Measurements from ENCODE around the gene ELP4. TPM values are rescaled to one million over a fixed set of nuclear protein-coding genes. Genes with fewer than 3 reads are reported as not detected.

ELP4 gene
- total RNA-seq, 1 experiment from 2014 or later: 15.2 TPM

DNA sequence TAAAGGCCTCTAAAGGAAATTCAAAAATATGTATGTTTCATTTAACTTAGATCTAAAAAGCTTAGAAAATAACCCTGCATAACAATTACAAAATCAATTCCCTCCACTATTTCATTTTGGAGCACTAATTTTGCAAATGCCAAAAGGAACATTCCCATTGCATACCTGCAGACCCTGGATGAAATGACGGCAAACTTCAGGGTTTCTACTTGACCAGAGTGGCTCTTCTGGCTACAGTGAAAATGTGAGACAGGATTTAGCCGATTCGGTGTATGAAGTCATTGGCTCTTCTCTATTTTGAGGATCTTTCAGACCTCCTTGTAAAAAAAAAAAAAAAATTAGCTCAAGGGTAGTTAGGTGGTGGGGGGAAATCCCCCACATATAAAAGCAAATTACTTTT lies 257.5 kb downstream of the ELP4 start:
- no peak overlapping the region for H3K14ac ChIP-seq (ENCODE audit: insufficient read depth, low read length)
- H2BK12ac ChIP-seq (ENCODE audit: insufficient read length, low read depth, low read length): no peak overlapping the region
- no peak overlapping the region for H4K91ac ChIP-seq (ENCODE audit: insufficient read length, low read depth, low read length)
- H3K27ac Mint-ChIP-seq: no peak overlapping the region; a peak in 2 of 7 replicates
- no peaks in the 10 kb centered on the region for H3K79me1 ChIP-seq (ENCODE audit: insufficient read depth, low read depth, low read length, poor library complexity, severe bottlenecking)
- H3K4me1 Mint-ChIP-seq: peaks cover 15 to 31% of the 10 kb centered on the region in 2 experiments
- no peak overlapping the region for H4K5ac ChIP-seq (ENCODE audit: insufficient read length, low read depth, low read length)
- no peak overlapping the region for H2BK15ac ChIP-seq (ENCODE audit: low read depth, low read length)
- H3K4me3 Mint-ChIP-seq: no peak overlapping the region
- H3K4ac ChIP-seq (ENCODE audit: low read depth, low read length): no peak overlapping the region
- H4K8ac ChIP-seq (replicated peaks; ENCODE audit: insufficient read length, low read depth, low read length): no peak overlapping the region
- H3K18ac ChIP-seq (ENCODE audit: insufficient read length, low read depth, low read length): no peak overlapping the region
- H3K27me3 ChIP-seq (ENCODE audit: insufficient read depth, low read length): no peaks in the 10 kb centered on the region
- no peak overlapping the region for H3K4me2 ChIP-seq (ENCODE audit: insufficient read depth, insufficient read length, low read length)
- H2BK20ac ChIP-seq (ENCODE audit: low read depth, low read length, poor library complexity, severe bottlenecking): no peak overlapping the region
- no peaks in the 10 kb centered on the region for H3K9me3 Mint-ChIP-seq
- no peak overlapping the region for H3K23ac ChIP-seq (ENCODE audit: insufficient read length, low read depth, low read length)
- no peak overlapping the region for H2AK5ac ChIP-seq (ENCODE audit: insufficient read length, low read length)
- H4K20me1 ChIP-seq (ENCODE audit: control insufficient read depth, insufficient read depth, insufficient read length): no peaks in the 10 kb centered on the region
- TF ChIP-seq, protein P1, sequence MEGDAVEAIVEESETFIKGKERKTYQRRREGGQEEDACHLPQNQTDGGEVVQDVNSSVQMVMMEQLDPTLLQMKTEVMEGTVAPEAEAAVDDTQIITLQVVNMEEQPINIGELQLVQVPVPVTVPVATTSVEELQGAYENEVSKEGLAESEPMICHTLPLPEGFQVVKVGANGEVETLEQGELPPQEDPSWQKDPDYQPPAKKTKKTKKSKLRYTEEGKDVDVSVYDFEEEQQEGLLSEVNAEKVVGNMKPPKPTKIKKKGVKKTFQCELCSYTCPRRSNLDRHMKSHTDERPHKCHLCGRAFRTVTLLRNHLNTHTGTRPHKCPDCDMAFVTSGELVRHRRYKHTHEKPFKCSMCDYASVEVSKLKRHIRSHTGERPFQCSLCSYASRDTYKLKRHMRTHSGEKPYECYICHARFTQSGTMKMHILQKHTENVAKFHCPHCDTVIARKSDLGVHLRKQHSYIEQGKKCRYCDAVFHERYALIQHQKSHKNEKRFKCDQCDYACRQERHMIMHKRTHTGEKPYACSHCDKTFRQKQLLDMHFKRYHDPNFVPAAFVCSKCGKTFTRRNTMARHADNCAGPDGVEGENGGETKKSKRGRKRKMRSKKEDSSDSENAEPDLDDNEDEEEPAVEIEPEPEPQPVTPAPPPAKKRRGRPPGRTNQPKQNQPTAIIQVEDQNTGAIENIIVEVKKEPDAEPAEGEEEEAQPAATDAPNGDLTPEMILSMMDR (conservative IDR thresholded peaks at IDR 0.05): no peak
- H3K27me3 Mint-ChIP-seq (ENCODE audit: low read depth): no peaks in the 10 kb centered on the region
- no peak overlapping the region for H3T11ph ChIP-seq (ENCODE audit: low read length)
- no peak overlapping the region for H3K56ac ChIP-seq (ENCODE audit: insufficient read length, low read depth, low read length)
- no peak overlapping the region for H2AFZ ChIP-seq (ENCODE audit: low read length)
- H3K9me3 ChIP-seq (ENCODE audit: control insufficient read depth, low read depth, low read length): no peaks in the 10 kb centered on the region
- H2BK5ac ChIP-seq (ENCODE audit: insufficient read length, low read length): no peak overlapping the region
- WGBS (ENCODE audit: extremely low coverage, insufficient read length, low lambda C conversion rate): no CpG with 5 or more reads among the region's 3 CpGs
- no peaks in the 10 kb centered on the region for H3K79me2 ChIP-seq (ENCODE audit: insufficient read depth, low read length)
- no peaks in the 10 kb centered on the region; the same call in 1 of the 2 replicates for H3K4me1 ChIP-seq (ENCODE audit: insufficient read depth, low read length)
- no peak for DNase-seq
- H3K23me2 ChIP-seq (ENCODE audit: insufficient read length, low read depth, low read length, poor library complexity, severe bottlenecking): no peaks in the 10 kb centered on the region
- H2BK120ac ChIP-seq (ENCODE audit: low read depth, low read length, poor library complexity, severe bottlenecking): no peak overlapping the region
- H3K27ac ChIP-seq (ENCODE audit: insufficient read length, low read depth, low read length): no peak overlapping the region
- H3K9ac ChIP-seq (ENCODE audit: extremely low read depth, insufficient read length, low read length): no peak overlapping the region
- H3K36me3 Mint-ChIP-seq (ENCODE audit: insufficient read depth in 1 of 3, low read depth in 3 of 3): no peaks in the 10 kb centered on the region

Data from H9 (cell line).